ENCODE data around the gene VEGFC.

DNA sequence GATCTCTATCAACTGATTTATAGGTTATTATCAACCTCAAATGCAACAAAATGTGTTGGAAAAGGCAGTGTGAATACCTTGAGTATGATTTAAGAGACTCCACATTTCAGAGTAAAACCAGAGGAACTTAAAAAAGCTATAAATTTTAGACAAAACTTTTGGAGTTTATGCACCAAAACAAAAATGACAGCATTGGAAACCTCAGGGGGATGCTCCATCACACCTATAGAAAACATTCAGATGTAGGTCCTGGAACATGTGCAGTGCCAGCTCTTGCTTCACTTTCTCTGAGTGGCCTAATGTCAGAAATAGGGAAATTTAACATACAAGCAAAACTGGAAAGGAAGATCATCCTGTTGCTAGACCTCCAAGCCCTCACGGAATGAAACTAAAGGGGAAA lies 5.8 kb upstream of the VEGFC start:
- no peak for TF ChIP-seq POLR2A (IDR thresholded peaks at IDR 0.05; ENCODE audit: low read depth, low read length)
- TF ChIP-seq POLR2AphosphoS5 (IDR thresholded peaks at IDR 0.05; ENCODE audit: low read depth, low read length), result no peak
- TF ChIP-seq POU2F2 (IDR thresholded peaks at IDR 0.05; ENCODE audit: low read depth, low read length), result no peak
- TF ChIP-seq TAF1 (IDR thresholded peaks at IDR 0.05; ENCODE audit: low read depth, low read length), result no peak
- no peak for TF ChIP-seq SPI1 (IDR thresholded peaks at IDR 0.05; ENCODE audit: low read depth, low read length)

All from GM12891 (cell line).